ENCODE results near the gene PACS2. TPM values are rescaled to one million over a fixed set of nuclear protein-coding genes. Genes with fewer than 3 reads are reported as not detected.

The PACS2 gene
- total RNA-seq, 1 experiment from 2014 or later: 55.2 TPM

DNA sequence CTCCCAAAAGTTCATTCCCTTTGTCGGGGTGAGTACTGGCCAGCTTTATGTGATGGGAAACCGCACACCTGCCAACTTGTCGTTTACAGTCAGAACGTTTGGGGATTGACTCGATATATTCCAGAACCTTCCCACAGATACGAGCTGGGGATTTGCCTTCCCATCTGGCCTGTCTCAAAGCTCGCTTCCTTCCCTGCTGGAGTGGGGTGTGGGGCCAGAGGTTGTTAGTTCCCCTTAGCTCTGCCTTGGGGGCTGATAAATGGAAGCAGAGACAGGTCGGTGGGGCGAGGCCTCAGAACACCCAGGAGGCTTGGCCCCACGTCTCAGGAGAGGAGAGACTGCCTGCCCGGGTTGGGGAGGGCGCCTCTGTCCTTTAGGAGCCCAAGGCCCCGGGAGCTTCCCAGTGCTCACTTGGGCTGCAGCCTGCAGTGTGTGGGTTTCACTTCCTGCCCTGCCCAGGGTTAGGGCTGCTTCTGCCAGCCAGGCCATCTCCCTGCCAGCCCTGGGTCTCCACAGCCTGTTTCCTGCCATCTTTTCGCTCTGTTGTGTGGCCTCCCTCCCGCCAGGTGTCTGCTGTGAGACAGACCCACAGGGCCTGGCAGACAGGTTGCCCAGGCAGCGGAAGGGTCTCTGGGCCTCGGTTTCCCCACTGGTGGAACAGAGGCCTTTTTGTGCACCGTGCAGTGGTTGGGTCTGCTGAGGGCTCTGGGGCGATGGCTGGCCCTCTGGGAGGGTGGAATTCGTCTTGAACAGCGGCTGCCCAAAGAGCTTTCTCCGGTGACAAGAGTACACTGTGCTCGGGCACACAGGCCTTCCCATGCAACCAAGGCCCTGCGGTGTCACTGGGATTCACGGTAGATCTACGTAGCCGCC lies 75.7 kb downstream of the PACS2 start:
- H3K4me3 ChIP-seq (ENCODE audit: low read depth in 2 of 2, low read length in 2 of 2): no peak overlapping the region
- H3K36me3 ChIP-seq (ENCODE audit: control insufficient read depth, insufficient read depth, low read length): no peaks in the 10 kb centered on the region
- H3K27ac ChIP-seq (ENCODE audit: low read length): no peak overlapping the region
- in situ Hi-C loops (cut with HindIII; ENCODE audit: low pct_unique_long_range_greater_than_20kb, low sequenced_read_pairs): no loop called here
- CTCF ChIA-PET: interaction anchor here (0.6 kb wide), 1 partner anchor 74 kb away, joined by 3 read pairs; no protein-coding TSS in a partner anchor
- ATAC-seq (no peak), DNase-seq (ENCODE audit: low read depth, low spot score) (no peak)
- intact Hi-C loops (cut with micrococcal nuclease; ENCODE audit: unreplicated experiment): no loop called here
- BruUV-seq (replicated peaks): no TSS peak
- POLR2A ChIA-PET: no interaction called here
- H3K9me3 ChIP-seq (ENCODE audit: control insufficient read depth, insufficient read depth, low read depth, low read length): no peaks in the 10 kb centered on the region
- TF ChIP-seq POLR2AphosphoS5 (IDR thresholded peaks at IDR 0.05; ENCODE audit: low read depth, low read length) (no peak), SIN3A (IDR thresholded peaks at IDR 0.05; ENCODE audit: borderline replicate concordance, insufficient read depth, low read depth, low read length) (no peak)
- no peaks in the 10 kb centered on the region for H3K27me3 ChIP-seq (ENCODE audit: control insufficient read depth, insufficient read depth, low read length)
- no peaks in the 10 kb centered on the region for H3K4me1 ChIP-seq (ENCODE audit: control insufficient read depth, insufficient read depth, low read length)

DNA sequence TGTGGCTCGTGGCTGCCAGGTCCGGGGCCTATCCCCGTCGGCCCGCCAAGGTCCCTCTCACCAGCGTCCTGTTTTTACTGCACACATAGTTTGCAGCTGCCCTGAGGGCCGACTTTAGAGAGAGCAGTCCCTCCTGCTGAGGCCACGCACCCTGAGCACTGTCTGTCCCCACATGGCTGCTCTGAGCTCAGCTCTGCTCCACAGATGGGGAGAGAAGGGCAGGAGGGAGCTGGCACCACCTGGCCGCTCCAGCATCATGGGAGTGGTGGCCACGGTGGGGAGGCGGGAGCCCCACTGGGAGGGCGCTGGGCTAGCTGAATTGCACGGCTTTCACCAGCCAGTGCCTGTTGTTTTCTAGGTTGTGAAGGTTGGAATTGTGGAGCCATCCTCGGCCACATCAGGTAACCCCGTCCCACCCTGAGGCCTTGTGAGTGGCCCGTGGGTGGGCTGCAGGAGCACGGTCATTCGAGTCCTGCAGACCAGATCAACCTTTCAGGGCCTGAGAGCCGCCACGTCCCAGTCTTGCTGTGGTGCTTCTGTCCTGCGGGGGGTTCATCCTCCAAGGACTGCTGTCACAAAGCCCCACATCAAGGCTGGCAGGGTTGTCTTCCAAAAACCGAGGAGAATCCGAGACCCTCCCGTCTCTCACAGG lies 76.4 kb downstream of the PACS2 start:
- no peak for ATAC-seq
- POLR2A ChIA-PET: no interaction called here

DNA sequence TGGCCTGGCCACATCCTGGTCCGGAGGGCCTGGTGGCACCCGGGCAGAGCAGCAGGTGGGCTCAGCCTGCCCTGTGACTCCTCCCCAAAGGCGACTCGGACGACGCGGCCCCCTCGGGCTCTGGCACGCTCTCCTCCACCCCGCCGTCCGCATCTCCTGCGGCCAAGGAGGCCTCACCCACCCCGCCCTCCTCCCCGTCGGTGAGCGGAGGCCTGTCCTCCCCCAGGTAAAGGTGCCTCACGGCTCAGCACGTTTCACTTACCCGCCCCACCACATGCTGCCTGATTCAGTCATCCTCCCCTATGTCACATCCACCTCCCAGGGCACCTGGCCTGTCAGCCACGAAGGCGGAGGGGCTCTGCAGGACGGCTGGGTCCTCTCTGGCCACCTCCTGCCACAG lies 77.0 kb downstream of the PACS2 start:
- ChIA-PET POLR2A (no interaction called here), CTCF (no interaction called here)
- Histone ChIP-seq H3K4me3 (ENCODE audit: low read depth in 2 of 2, low read length in 2 of 2) (no peak overlapping the region), H3K27me3 (ENCODE audit: control insufficient read depth, insufficient read depth, low read length) (no peaks in the 10 kb centered on the region), H3K9me3 (ENCODE audit: control insufficient read depth, insufficient read depth, low read depth, low read length) (no peaks in the 10 kb centered on the region), H3K27ac (ENCODE audit: low read length) (no peak overlapping the region), H3K4me1 (ENCODE audit: control insufficient read depth, insufficient read depth, low read length) (no peaks in the 10 kb centered on the region), H3K36me3 (ENCODE audit: control insufficient read depth, insufficient read depth, low read length) (no peaks in the 10 kb centered on the region)
- DNase-seq (ENCODE audit: low read depth, low spot score) (no peak), ATAC-seq (no peak)
- in situ Hi-C loops (cut with HindIII; ENCODE audit: low pct_unique_long_range_greater_than_20kb, low sequenced_read_pairs): no loop called here
- TF ChIP-seq, protein P1, sequence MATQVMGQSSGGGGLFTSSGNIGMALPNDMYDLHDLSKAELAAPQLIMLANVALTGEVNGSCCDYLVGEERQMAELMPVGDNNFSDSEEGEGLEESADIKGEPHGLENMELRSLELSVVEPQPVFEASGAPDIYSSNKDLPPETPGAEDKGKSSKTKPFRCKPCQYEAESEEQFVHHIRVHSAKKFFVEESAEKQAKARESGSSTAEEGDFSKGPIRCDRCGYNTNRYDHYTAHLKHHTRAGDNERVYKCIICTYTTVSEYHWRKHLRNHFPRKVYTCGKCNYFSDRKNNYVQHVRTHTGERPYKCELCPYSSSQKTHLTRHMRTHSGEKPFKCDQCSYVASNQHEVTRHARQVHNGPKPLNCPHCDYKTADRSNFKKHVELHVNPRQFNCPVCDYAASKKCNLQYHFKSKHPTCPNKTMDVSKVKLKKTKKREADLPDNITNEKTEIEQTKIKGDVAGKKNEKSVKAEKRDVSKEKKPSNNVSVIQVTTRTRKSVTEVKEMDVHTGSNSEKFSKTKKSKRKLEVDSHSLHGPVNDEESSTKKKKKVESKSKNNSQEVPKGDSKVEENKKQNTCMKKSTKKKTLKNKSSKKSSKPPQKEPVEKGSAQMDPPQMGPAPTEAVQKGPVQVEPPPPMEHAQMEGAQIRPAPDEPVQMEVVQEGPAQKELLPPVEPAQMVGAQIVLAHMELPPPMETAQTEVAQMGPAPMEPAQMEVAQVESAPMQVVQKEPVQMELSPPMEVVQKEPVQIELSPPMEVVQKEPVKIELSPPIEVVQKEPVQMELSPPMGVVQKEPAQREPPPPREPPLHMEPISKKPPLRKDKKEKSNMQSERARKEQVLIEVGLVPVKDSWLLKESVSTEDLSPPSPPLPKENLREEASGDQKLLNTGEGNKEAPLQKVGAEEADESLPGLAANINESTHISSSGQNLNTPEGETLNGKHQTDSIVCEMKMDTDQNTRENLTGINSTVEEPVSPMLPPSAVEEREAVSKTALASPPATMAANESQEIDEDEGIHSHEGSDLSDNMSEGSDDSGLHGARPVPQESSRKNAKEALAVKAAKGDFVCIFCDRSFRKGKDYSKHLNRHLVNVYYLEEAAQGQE (IDR thresholded peaks at IDR 0.05; ENCODE audit: insufficient read depth in 1 of 2, low read depth in 2 of 2, low read length in 1 of 2): no peak
- intact Hi-C loops (cut with micrococcal nuclease; ENCODE audit: unreplicated experiment): no loop called here
- no TSS peak for BruUV-seq (replicated peaks)

More for the DNA sequence above, 76.4 kb downstream of the PACS2 start:
- no peaks in the 10 kb centered on the region for H3K4me1 ChIP-seq (ENCODE audit: control insufficient read depth, insufficient read depth, low read length)
- in situ Hi-C loops (cut with HindIII; ENCODE audit: low pct_unique_long_range_greater_than_20kb, low sequenced_read_pairs) (no loop called here), intact Hi-C loops (cut with micrococcal nuclease; ENCODE audit: unreplicated experiment) (no loop called here)
- BruUV-seq (replicated peaks): no TSS peak
- no peaks in the 10 kb centered on the region for H3K27me3 ChIP-seq (ENCODE audit: control insufficient read depth, insufficient read depth, low read length)
- CTCF ChIA-PET: interaction anchor here (0.6 kb wide), 1 partner anchor 75 kb away, joined by 3 read pairs; no protein-coding TSS in a partner anchor
- TF ChIP-seq, protein P1 (IDR thresholded peaks at IDR 0.05; ENCODE audit: insufficient read depth in 1 of 2, low read depth in 2 of 2, low read length in 1 of 2): no peak
- no peak for TF ChIP-seq POLR2AphosphoS5 (IDR thresholded peaks at IDR 0.05; ENCODE audit: low read depth, low read length)
- TF ChIP-seq TCF7L2 (IDR thresholded peaks at IDR 0.05; ENCODE audit: low read depth, low read length): no peak
- no peak for TF ChIP-seq SIN3A (IDR thresholded peaks at IDR 0.05; ENCODE audit: borderline replicate concordance, insufficient read depth, low read depth, low read length)
- no peaks in the 10 kb centered on the region for H3K36me3 ChIP-seq (ENCODE audit: control insufficient read depth, insufficient read depth, low read length)
- H3K9me3 ChIP-seq (ENCODE audit: control insufficient read depth, insufficient read depth, low read depth, low read length): no peaks in the 10 kb centered on the region
- H3K4me3 ChIP-seq (ENCODE audit: low read depth in 2 of 2, low read length in 2 of 2): no peak overlapping the region
- no peak for DNase-seq (ENCODE audit: low read depth, low spot score)
- H3K27ac ChIP-seq (ENCODE audit: low read length): no peak overlapping the region
